T-cell (primary cell): ENCODE measurements around the gene ITIH1. TPM values are rescaled to one million over a fixed set of nuclear protein-coding genes. Genes with fewer than 3 reads are reported as not detected.
A peak's percentile ranks its signal among the peaks of the same experiment; 100 is the strongest.

Experiments used
- ATAC-seq, 4 experiments: fragments of 200-7000 bp in 3 of 4; fragments of 150-1000 bp in 1 of 4; cut with Tn5 transposase; replicated peaks in 1 of 4; 1 replicate in 3 of 4; 2 replicates in 1 of 4; pipeline ENCODE4 v1.10.0; 2021; ENCODE audit warnings: moderate library complexity in 3 of 4, mild to moderate bottlenecking in 2 of 4, moderate number of reproducible peaks in 1 of 4
- CTCF ChIA-PET, 2 donors: fragments of 300-600 bp; sonication (Branson Sonifier 250); formaldehyde crosslinking; loops; one replicate each; lab custom pipeline; 2022; ENCODE audit warnings: antibody characterized with exemption in 2 of 2; lab: Charles Lee
- POLR2A ChIA-PET, 2 donors: fragments of 300-600 bp; sonication (Branson Sonifier 250); formaldehyde crosslinking; loops; one replicate each; lab custom pipeline; 2022; ENCODE audit warnings: antibody characterized with exemption in 2 of 2; lab: Charles Lee
- DNase-seq, 35 experiments: peaks; one replicate each; pipeline versions ENCODE4 v3.0.0 to v3.0.0-alpha.2; 2013 to 2023
- H3K27ac ChIP-seq: one replicate; pipeline ENCODE4 v1.5.1; 2013; ENCODE audit warnings: low read length
- H3K27me3 ChIP-seq, 2 experiments: replicated peaks in 1 of 2; 1 replicate in 1 of 2; 2 replicates in 1 of 2; pipeline versions ENCODE4 v1.6.1 to v1.7.0; 2013; ENCODE audit warnings: low read length in 1 of 2, mixed read lengths in 1 of 2; ENCODE audit not compliant: control insufficient read depth in 2 of 2, insufficient read depth in 2 of 2; ENCODE audit errors: extremely low read depth in 1 of 2
- H3K36me3 ChIP-seq, 2 donors: 1 replicate in 1 of 2; 2 replicates in 1 of 2; pipeline versions ENCODE4 v1.6.1 to v1.7.0; 2013; ENCODE audit warnings: low read length in 1 of 2; ENCODE audit not compliant: control insufficient read depth in 2 of 2, insufficient read depth in 1 of 2; ENCODE audit errors: extremely low read depth in 1 of 2
- H3K4me1 ChIP-seq, 2 experiments: 1 replicate in 1 of 2; 2 replicates in 1 of 2; pipeline versions ENCODE4 v1.6.1 to v1.7.0; 2013; ENCODE audit warnings: low read length in 2 of 2, mixed read lengths in 1 of 2; ENCODE audit not compliant: insufficient read depth in 2 of 2, control insufficient read depth in 1 of 2; ENCODE audit errors: extremely low read depth in 1 of 2
- H3K4me3 ChIP-seq, 2 donors: 1 replicate in 1 of 2; 2 replicates in 1 of 2; pipeline versions ENCODE4 v1.5.1 to v1.7.0; 2013; ENCODE audit warnings: mild to moderate bottlenecking in 2 of 2, low read length in 1 of 2, moderate library complexity in 1 of 2; ENCODE audit not compliant: control insufficient read depth in 1 of 2; ENCODE audit errors: extremely low read depth in 1 of 2
- H3K9me3 ChIP-seq: 2 replicates; pipeline ENCODE4 v1.7.0; 2013
- H3K27ac Mint-ChIP-seq, 2 donors: one replicate each; pipeline ENCODE4 v1.8.0; 2020 to 2021; ENCODE audit warnings: mild to moderate bottlenecking in 2 of 2, mixed read lengths in 2 of 2
- H3K27me3 Mint-ChIP-seq, 2 donors: one replicate each; pipeline ENCODE4 v1.8.0; 2021 to 2022; ENCODE audit warnings: mixed read lengths in 2 of 2
- H3K36me3 Mint-ChIP-seq: one replicate; pipeline ENCODE4 v1.8.0; 2021; ENCODE audit warnings: mixed read lengths
- H3K4me1 Mint-ChIP-seq, 3 donors: one replicate each; pipeline ENCODE4 v1.8.0; 2020 to 2022; ENCODE audit warnings: mixed read lengths in 3 of 3, mild to moderate bottlenecking in 1 of 3
- H3K4me3 Mint-ChIP-seq, 3 donors: one replicate each; pipeline ENCODE4 v1.8.0; 2020 to 2022; ENCODE audit warnings: mild to moderate bottlenecking in 3 of 3, mixed read lengths in 3 of 3, moderate library complexity in 3 of 3
- H3K9me3 Mint-ChIP-seq, 3 donors: one replicate each; pipeline ENCODE4 v1.8.0; 2020 to 2022; ENCODE audit warnings: mixed read lengths in 3 of 3
- WGBS: methylation state at CpG from one replicate; pipeline ENCODE4 v1.1.5; 2013; ENCODE audit warnings: missing lambda C conversion rate; ENCODE audit not compliant: insufficient coverage; 5-methylcytosine and 5-hydroxymethylcytosine counted together
- total RNA-seq, 35 experiments: library from RNA in 6 of 35; stranded (reverse) in 6 of 35; fragments of 120-200 nt in 1 of 35; gene quantifications; one replicate each; pipeline versions ENCODE4 v1.2.1 to v1.2.4 and lab custom pipeline; 2013 to 2026

The ITIH1 gene
- total RNA-seq, 5 donors from 2014 or later (not counting 1 experiment from before 2014, with no cell fraction given): 0.49 to 0.85 TPM; not detected in 3

- H3K4me3 Mint-ChIP-seq: no peak overlapping the region
- no peaks in the 10 kb centered on the region for H3K27me3 Mint-ChIP-seq
- CTCF ChIA-PET: interaction anchor here in 1 of 2 donors (1.7 kb wide), 1 partner anchor 13 kb away, joined by 4 read pairs; no protein-coding TSS in a partner anchor
- no peaks in the 10 kb centered on the region for H3K4me1 Mint-ChIP-seq
- no peaks in the 10 kb centered on the region for H3K9me3 ChIP-seq
- no peak overlapping the region for H3K27ac ChIP-seq
- 79% methylated on average over 8 of the region's 10 CpGs for WGBS
- H3K4me3 ChIP-seq: no peak overlapping the region
- no peak for DNase-seq
- H3K27ac Mint-ChIP-seq: no peak overlapping the region
- no peaks in the 10 kb centered on the region for H3K4me1 ChIP-seq
- H3K27me3 ChIP-seq: peaks cover 0 to 12% of the 10 kb centered on the region in 2 experiments
- H3K36me3 Mint-ChIP-seq: no peaks in the 10 kb centered on the region
- POLR2A ChIA-PET: no interaction called here
- no peaks in the 10 kb centered on the region for H3K36me3 ChIP-seq
- no peak for ATAC-seq
- no peaks in the 10 kb centered on the region for H3K9me3 Mint-ChIP-seq
Observed at GRCh38 chr3:52798376-52798977, 21.1 kb downstream of the ITIH1 start.

- POLR2A ChIA-PET: no interaction called here
- no peaks in the 10 kb centered on the region for H3K4me1 Mint-ChIP-seq
- 65% methylated on average over 11 of the region's 14 CpGs for whole genome bisulfite sequencing
- no peak overlapping the region for H3K27ac Mint-ChIP-seq
- H3K27me3 Mint-ChIP-seq: no peaks in the 10 kb centered on the region
- no peak overlapping the region for H3K4me3 ChIP-seq
- CTCF ChIA-PET: interaction anchor here in 1 of 2 donors (1.7 kb wide), 1 partner anchor 13 kb away, joined by 4 read pairs; no protein-coding TSS in a partner anchor
- H3K9me3 ChIP-seq: no peaks in the 10 kb centered on the region
- no peaks in the 10 kb centered on the region for H3K9me3 Mint-ChIP-seq
- H3K36me3 Mint-ChIP-seq: no peaks in the 10 kb centered on the region
- H3K4me3 Mint-ChIP-seq: no peak overlapping the region
- peaks cover 0 to 10% of the 10 kb centered on the region in 2 experiments for H3K27me3 ChIP-seq
- no peaks in the 10 kb centered on the region for H3K36me3 ChIP-seq
- no peak overlapping the region for H3K27ac ChIP-seq
- DNase-seq: peak in 2 of 35 experiments; percentile 1 to 29
- H3K4me1 ChIP-seq: no peaks in the 10 kb centered on the region
- ATAC-seq: peak in 1 of 4 experiments; percentile 13
Observed at GRCh38 chr3:52798978-52799476, 21.6 kb downstream of the ITIH1 start.

GRCh38 chr3:52800079-52800478 is 22.7 kb downstream of the ITIH1 start:
- Histone ChIP-seq H3K4me3 (no peak overlapping the region), H3K9me3 (no peaks in the 10 kb centered on the region), H3K27ac (no peak overlapping the region), H3K4me1 (no peaks in the 10 kb centered on the region), H3K27me3 (peaks cover 0 to 9% of the 10 kb centered on the region in 2 experiments), H3K36me3 (no peaks in the 10 kb centered on the region)
- H3K9me3 Mint-ChIP-seq: no peaks in the 10 kb centered on the region
- ATAC-seq (no peak), DNase-seq (no peak)
- no peak overlapping the region for H3K4me3 Mint-ChIP-seq
- ChIA-PET CTCF (no interaction called here), POLR2A (no interaction called here)
- no peaks in the 10 kb centered on the region for H3K27me3 Mint-ChIP-seq
- 98% methylated on average over 3 of the region's 7 CpGs for WGBS
- no peaks in the 10 kb centered on the region for H3K4me1 Mint-ChIP-seq
- H3K36me3 Mint-ChIP-seq: no peaks in the 10 kb centered on the region
- H3K27ac Mint-ChIP-seq: no peak overlapping the region

GRCh38 chr3:52801839-52802238 is 24.4 kb downstream of the ITIH1 start:
- Mint-ChIP-seq H3K9me3 (no peaks in the 10 kb centered on the region), H3K36me3 (no peaks in the 10 kb centered on the region), H3K27ac (no peak overlapping the region), H3K27me3 (no peaks in the 10 kb centered on the region), H3K4me1 (no peaks in the 10 kb centered on the region), H3K4me3 (no peak overlapping the region)
- no peaks in the 10 kb centered on the region for H3K9me3 ChIP-seq
- WGBS: 71% methylated on average over 4 of the region's 5 CpGs
- H3K27me3 ChIP-seq: peaks cover 0 to 13% of the 10 kb centered on the region in 2 experiments
- no peak for ATAC-seq
- H3K4me1 ChIP-seq: no peaks in the 10 kb centered on the region
- H3K4me3 ChIP-seq: no peak overlapping the region
- no peaks in the 10 kb centered on the region for H3K36me3 ChIP-seq
- ChIA-PET CTCF (no interaction called here), POLR2A (no interaction called here)
- no peak overlapping the region for H3K27ac ChIP-seq
- DNase-seq: no peak

GRCh38 chr3:52805270-52806039 is 28.1 kb downstream of the ITIH1 start:
- Histone ChIP-seq H3K27me3 (peaks cover 0 to 14% of the 10 kb centered on the region in 2 experiments), H3K4me1 (no peaks in the 10 kb centered on the region), H3K9me3 (no peaks in the 10 kb centered on the region), H3K36me3 (no peaks in the 10 kb centered on the region), H3K27ac (no peak overlapping the region), H3K4me3 (no peak overlapping the region)
- Mint-ChIP-seq H3K27ac (no peak overlapping the region), H3K36me3 (no peaks in the 10 kb centered on the region), H3K9me3 (no peaks in the 10 kb centered on the region), H3K4me1 (peaks cover 4 to 12% (median 8%) of the 10 kb centered on the region in 3 donors), H3K27me3 (no peaks in the 10 kb centered on the region), H3K4me3 (no peak overlapping the region)
- DNase-seq: no peak
- POLR2A ChIA-PET: no interaction called here
- CTCF ChIA-PET: no interaction called here
- no peak for ATAC-seq
- no CpG with 5 or more reads among the region's 19 CpGs for WGBS

GRCh38 chr3:52809149-52809548 is 31.8 kb downstream of the ITIH1 start:
- no peaks in the 10 kb centered on the region for H3K9me3 Mint-ChIP-seq
- 63% methylated on average over 2 of the region's 2 CpGs for WGBS
- no peak for DNase-seq
- no peaks in the 10 kb centered on the region for H3K36me3 ChIP-seq
- H3K27me3 Mint-ChIP-seq: no peaks in the 10 kb centered on the region
- peaks cover 4 to 12% (median 8%) of the 10 kb centered on the region in 3 donors for H3K4me1 Mint-ChIP-seq
- ChIA-PET CTCF (no interaction called here), POLR2A (no interaction called here)
- H3K36me3 Mint-ChIP-seq: no peaks in the 10 kb centered on the region
- no peak overlapping the region for H3K27ac ChIP-seq
- no peaks in the 10 kb centered on the region for H3K4me1 ChIP-seq
- no peaks in the 10 kb centered on the region for H3K9me3 ChIP-seq
- H3K4me3 Mint-ChIP-seq: no peak overlapping the region
- ATAC-seq: no peak
- no peak overlapping the region for H3K27ac Mint-ChIP-seq
- H3K4me3 ChIP-seq: no peak overlapping the region
- peaks cover 0 to 12% of the 10 kb centered on the region in 2 experiments for H3K27me3 ChIP-seq
